HPDE6-E6E7 (cell line): ENCODE results near the gene NKX1-2.

Experiments used
- DNase-seq: peaks from one replicate; pipeline ENCODE4 v3.0.0; 2011; ENCODE audit warnings: missing footprints; ENCODE audit errors: extremely low spot score

The NKX1-2 gene

GRCh38 chr10:124450012-124450782, at the start of gene NKX1-2:
TSS of gene NKX1-2 (minus strand) at chr10:124450035. CDS start at chr10:124449943, 92 bp downstream.
- no peak for DNase-seq

- DNase-seq, result no peak
Measured at GRCh38 chr10:124498056-124498455, 48.2 kb upstream of the NKX1-2 start.

- no peak for DNase-seq
Measured at GRCh38 chr10:124497196-124497881, 47.5 kb upstream of the NKX1-2 start.

- no peak for DNase-seq
Measured at GRCh38 chr10:124496620-124497019, 46.8 kb upstream of the NKX1-2 start.

GRCh38 chr10:124496150-124496549, 46.3 kb upstream of the NKX1-2 start:
- no peak for DNase-seq

GRCh38 chr10:124495725-124496124, 45.9 kb upstream of the NKX1-2 start:
- no peak for DNase-seq

GRCh38 chr10:124495162-124495561, 45.3 kb upstream of the NKX1-2 start:
- no peak for DNase-seq

GRCh38 chr10:124494046-124494807, 44.4 kb upstream of the NKX1-2 start:
- no peak for DNase-seq

GRCh38 chr10:124493214-124493882, 43.5 kb upstream of the NKX1-2 start:
- no peak for DNase-seq

GRCh38 chr10:124492266-124492665, 42.4 kb upstream of the NKX1-2 start:
- DNase-seq, result no peak

- DNase-seq, result no peak
Measured at GRCh38 chr10:124491105-124491504, 41.3 kb upstream of the NKX1-2 start.

- DNase-seq, result no peak
Measured at GRCh38 chr10:124486635-124487034, 36.8 kb upstream of the NKX1-2 start.

GRCh38 chr10:124484661-124485060, 34.8 kb upstream of the NKX1-2 start:
- DNase-seq, result no peak

- no peak for DNase-seq
Measured at GRCh38 chr10:124484031-124484430, 34.2 kb upstream of the NKX1-2 start.

GRCh38 chr10:124482876-124483275, 33.0 kb upstream of the NKX1-2 start:
- no peak for DNase-seq

- no peak for DNase-seq
Measured at GRCh38 chr10:124482236-124482800, 32.5 kb upstream of the NKX1-2 start.

GRCh38 chr10:124481717-124482116, 31.9 kb upstream of the NKX1-2 start:
- no peak for DNase-seq

- DNase-seq, result no peak
Measured at GRCh38 chr10:124480860-124481259, 31.0 kb upstream of the NKX1-2 start.

- DNase-seq, result peak; percentile 58
Measured at GRCh38 chr10:124478515-124478914, 28.7 kb upstream of the NKX1-2 start.

GRCh38 chr10:124477614-124478363, 28.0 kb upstream of the NKX1-2 start:
- DNase-seq, result no peak
